Measurements from ENCODE around the gene CDK14. TPM values are rescaled to one million over a fixed set of nuclear protein-coding genes. Genes with fewer than 3 reads are reported as not detected.

CDK14 gene
- total and polyA plus RNA-seq, 5 experiments from 2014 or later = 0.15 to 3.6 (median 2.8) TPM; not detected in 2

DNA sequence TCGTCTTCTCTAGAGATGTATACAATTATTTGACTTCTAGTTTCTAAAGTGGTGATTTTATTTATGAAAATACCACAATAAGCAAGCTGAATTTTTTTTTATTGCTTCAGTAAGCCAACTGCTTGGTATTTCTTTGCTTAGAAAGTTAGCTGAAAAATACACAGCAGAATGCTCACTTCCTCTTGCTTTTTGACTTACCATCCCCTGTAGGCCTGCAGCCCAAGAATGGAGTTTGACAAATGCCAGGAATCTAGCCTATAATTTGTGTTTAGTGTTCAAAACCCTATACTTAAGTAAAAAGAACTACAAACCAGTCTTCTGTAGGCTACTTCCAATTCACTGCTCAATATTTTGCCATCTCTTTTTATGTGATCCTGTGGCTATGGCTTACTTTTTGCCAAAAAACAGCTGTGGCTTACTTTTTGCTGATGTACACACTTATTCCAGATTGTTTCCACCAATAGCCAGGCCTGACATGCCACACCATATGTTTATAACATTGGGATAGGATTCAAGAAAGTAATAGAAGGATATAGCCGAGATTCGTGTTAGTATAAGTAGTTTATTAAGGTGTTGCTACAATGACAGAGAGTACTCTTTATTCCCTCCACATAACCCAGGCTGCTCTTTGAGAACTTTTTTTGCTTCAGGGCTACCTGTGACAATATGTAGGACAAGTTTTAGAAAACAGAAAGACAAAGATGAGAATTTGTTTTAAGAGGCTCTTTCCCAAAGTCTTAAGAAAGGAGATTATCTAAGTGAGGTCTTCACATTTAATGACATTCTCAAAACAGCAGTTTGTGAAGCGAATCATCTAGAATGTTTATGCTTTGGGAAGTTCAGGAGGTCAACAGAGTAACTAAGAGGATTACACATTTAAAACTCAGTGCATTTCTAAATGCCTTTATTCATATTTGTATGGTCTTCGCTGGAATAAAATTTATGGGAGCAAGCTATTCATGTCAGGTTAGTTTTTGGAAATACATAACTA, 404.2 kb downstream of the CDK14 start:
- ATAC-seq (no peak), DNase-seq (no peak)
- Mint-ChIP-seq H3K4me3 (no peak overlapping the region), H3K36me3 (no peaks in the 10 kb centered on the region), H3K27me3 (peaks cover 0 to 3% (median 0%) of the 10 kb centered on the region in 5 donors), H3K9me3 (peaks cover 0 to 7% (median 0%) of the 10 kb centered on the region in 9 donors), H3K27ac (no peak overlapping the region), H3K4me1 (no peaks in the 10 kb centered on the region)
- POLR2A ChIA-PET = no interaction called here

- H3K27ac Mint-ChIP-seq = no peak overlapping the region
- no peaks in the 10 kb centered on the region for H3K4me1 Mint-ChIP-seq
- POLR2A ChIA-PET = no interaction called here
- peaks cover 0 to 7% (median 0%) of the 10 kb centered on the region in 9 donors for H3K9me3 Mint-ChIP-seq
- DNase-seq = no peak
- H3K4me3 Mint-ChIP-seq = no peak overlapping the region
- peaks cover 0 to 3% (median 0%) of the 10 kb centered on the region in 5 donors for H3K27me3 Mint-ChIP-seq
- ATAC-seq = no peak
- no peaks in the 10 kb centered on the region for H3K36me3 Mint-ChIP-seq
Measured at GRCh38 chr7:91005024-91005423, 408.9 kb downstream of the CDK14 start.

- Mint-ChIP-seq H3K27ac (no peak overlapping the region), H3K36me3 (no peaks in the 10 kb centered on the region), H3K4me3 (no peak overlapping the region), H3K9me3 (peaks cover 0 to 7% (median 0%) of the 10 kb centered on the region in 9 donors), H3K27me3 (peaks cover 0 to 3% (median 0%) of the 10 kb centered on the region in 5 donors), H3K4me1 (no peaks in the 10 kb centered on the region)
- POLR2A ChIA-PET = no interaction called here
- ATAC-seq (no peak), DNase-seq (no peak)
Measured at GRCh38 chr7:91005841-91006240, 409.7 kb downstream of the CDK14 start.

DNA sequence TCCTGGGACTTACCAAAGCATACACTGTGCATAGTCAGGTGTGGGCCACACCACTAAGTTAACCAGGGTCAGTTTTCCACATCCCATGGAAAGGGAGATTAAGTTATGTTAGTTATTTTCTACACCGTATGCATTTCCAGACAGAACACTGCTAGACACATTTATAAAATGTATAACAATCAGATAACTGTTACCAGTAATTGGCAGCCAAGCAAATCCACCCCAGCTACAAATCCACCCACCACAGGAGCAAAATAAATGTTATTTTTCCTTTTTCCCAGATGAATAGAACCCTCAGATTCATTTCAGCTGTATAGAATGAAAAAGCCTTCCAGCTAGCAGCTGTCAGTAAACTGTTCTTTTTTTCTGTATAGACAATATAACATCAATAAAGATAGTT, 411.2 kb downstream of the CDK14 start:
- Mint-ChIP-seq H3K36me3 (no peaks in the 10 kb centered on the region), H3K27me3 (peaks cover 0 to 3% (median 0%) of the 10 kb centered on the region in 5 donors), H3K27ac (no peak overlapping the region), H3K9me3 (peaks cover 0 to 2% (median 0%) of the 10 kb centered on the region in 9 donors), H3K4me1 (no peaks in the 10 kb centered on the region), H3K4me3 (no peak overlapping the region)
- POLR2A ChIA-PET = no interaction called here
- no peak for DNase-seq
- ATAC-seq = no peak

DNA sequence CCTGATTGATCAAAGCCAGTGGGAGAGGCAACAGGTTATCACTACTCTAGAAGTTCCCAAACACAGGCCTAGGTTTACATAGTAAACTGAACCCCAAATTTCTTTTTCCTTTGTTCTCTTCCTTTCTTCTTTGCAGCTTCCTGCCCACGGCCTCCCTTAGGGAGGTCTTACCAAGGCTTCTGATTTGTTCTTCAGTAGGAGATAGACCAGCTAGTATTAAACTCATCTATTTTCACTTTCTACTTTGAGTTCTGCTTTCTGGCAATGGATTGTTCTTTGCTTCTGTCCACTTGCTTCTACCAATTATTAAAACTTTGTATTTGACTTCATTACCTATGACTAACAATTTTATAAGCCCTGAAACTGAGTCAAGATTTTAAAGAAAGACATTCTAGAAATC, 417.0 kb downstream of the CDK14 start:
- POLR2A ChIA-PET = no interaction called here
- no peak overlapping the region for H3K27ac Mint-ChIP-seq
- H3K36me3 Mint-ChIP-seq = no peaks in the 10 kb centered on the region
- H3K4me1 Mint-ChIP-seq = peaks cover 0 to 7% (median 0%) of the 10 kb centered on the region in 4 donors
- peaks cover 0 to 7% (median 0%) of the 10 kb centered on the region in 9 donors for H3K9me3 Mint-ChIP-seq
- ATAC-seq = no peak
- H3K27me3 Mint-ChIP-seq = peaks cover 0 to 4% (median 1%) of the 10 kb centered on the region in 5 donors
- H3K4me3 Mint-ChIP-seq = no peak overlapping the region
- DNase-seq = no peak

DNA sequence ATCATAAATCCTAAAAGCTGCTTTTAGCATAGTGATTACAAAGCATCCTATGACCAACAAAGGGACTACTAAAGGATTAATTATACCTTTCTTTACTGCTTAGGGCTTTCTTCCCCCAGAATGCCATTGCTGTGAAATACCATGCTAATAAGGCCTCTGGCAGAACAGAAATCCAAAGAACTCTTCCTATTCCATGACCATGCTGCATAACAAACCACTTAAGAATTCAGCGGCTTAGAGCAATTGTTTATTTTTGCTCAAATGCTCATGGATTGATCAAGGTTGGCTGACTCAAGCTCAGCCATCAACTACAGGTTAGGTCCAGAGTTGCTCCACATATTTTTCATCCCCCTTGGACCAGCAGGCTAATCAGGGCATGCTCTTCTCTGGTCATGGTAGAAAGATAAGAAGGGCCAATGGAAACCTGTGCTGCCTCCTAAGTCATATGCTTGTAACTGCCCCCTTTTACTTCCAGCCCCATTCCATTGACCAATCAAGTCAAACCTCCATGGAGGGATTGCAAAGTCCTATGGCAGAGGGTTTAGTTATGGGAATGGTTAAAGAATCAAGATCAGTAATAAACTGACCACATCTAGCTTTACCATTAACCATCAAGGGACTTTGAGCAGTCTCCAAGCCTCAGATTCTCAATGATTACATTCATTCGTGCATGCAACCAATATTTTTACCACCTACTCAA, 423.7 kb downstream of the CDK14 start:
- no peak for DNase-seq
- no peaks in the 10 kb centered on the region for H3K36me3 Mint-ChIP-seq
- POLR2A ChIA-PET = no interaction called here

DNA sequence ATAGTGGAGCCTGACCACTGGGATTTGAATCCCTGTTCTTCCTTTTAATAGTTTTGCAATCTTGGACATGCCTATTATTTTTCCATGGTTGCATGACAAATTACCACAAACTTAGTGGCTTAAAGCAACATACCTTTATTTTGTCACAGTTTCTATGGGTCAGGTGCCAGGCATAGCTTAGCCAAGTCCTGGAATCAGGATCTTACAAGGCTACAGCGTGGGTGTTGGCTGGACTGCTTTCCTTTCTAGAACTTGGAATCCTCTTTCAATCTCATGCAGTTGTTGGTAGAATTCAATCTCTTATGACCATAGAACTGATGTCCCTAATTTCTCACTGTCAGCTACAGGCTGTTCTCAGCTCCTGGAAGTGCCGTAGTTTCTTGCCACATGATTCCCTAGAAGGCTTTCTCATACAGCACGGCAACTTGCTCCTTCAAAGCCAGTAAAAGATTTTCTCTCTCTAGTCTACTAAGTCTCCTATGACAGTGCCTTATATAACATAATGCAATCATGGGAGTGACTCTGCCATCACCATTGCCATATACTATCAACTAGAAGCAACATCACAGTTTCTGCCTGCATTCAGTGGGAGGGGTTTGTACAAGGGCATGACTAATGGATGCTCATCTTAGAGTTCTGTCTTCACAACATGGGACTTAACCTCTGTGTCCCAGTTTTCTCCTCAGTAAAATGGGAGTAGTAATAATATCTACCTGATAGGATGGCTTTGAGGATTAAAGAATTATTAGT, 424.7 kb downstream of the CDK14 start:
- Mint-ChIP-seq H3K27me3 (peaks cover 0 to 6% (median 1%) of the 10 kb centered on the region in 5 donors), H3K9me3 (peaks cover 0 to 8% (median 0%) of the 10 kb centered on the region in 9 donors), H3K4me3 (no peak overlapping the region), H3K36me3 (no peaks in the 10 kb centered on the region), H3K27ac (no peak overlapping the region), H3K4me1 (no peaks in the 10 kb centered on the region)
- POLR2A ChIA-PET = no interaction called here
- no peak for ATAC-seq
- no peak for DNase-seq

More for the DNA sequence above, 423.7 kb downstream of the CDK14 start:
- H3K27ac Mint-ChIP-seq = no peak overlapping the region
- H3K4me1 Mint-ChIP-seq = no peaks in the 10 kb centered on the region
- peaks cover 0 to 10% (median 1%) of the 10 kb centered on the region in 5 donors for H3K27me3 Mint-ChIP-seq
- peaks cover 0 to 8% (median 0%) of the 10 kb centered on the region in 9 donors for H3K9me3 Mint-ChIP-seq
- no peak overlapping the region for H3K4me3 Mint-ChIP-seq
- ATAC-seq = no peak

- ATAC-seq (no peak), DNase-seq (no peak)
- Mint-ChIP-seq H3K27ac (no peak overlapping the region), H3K27me3 (peaks cover 0 to 6% (median 0%) of the 10 kb centered on the region in 5 donors), H3K4me3 (no peak overlapping the region), H3K36me3 (no peaks in the 10 kb centered on the region), H3K4me1 (no peaks in the 10 kb centered on the region), H3K9me3 (peaks cover 0 to 4% (median 0%) of the 10 kb centered on the region in 9 donors)
- POLR2A ChIA-PET = no interaction called here
Measured at GRCh38 chr7:91021956-91022355, 425.8 kb downstream of the CDK14 start.

- POLR2A ChIA-PET = no interaction called here
- no peak overlapping the region for H3K27ac Mint-ChIP-seq
- no peaks in the 10 kb centered on the region for H3K4me1 Mint-ChIP-seq
- peaks cover 0 to 2% (median 0%) of the 10 kb centered on the region in 5 donors for H3K27me3 Mint-ChIP-seq
- H3K4me3 Mint-ChIP-seq = no peak overlapping the region
- H3K36me3 Mint-ChIP-seq = no peaks in the 10 kb centered on the region
- H3K9me3 Mint-ChIP-seq = no peaks in the 10 kb centered on the region
- ATAC-seq (no peak), DNase-seq (no peak)
Measured at GRCh38 chr7:91025906-91026390, 429.8 kb downstream of the CDK14 start.

GRCh38 chr7:91029688-91030087, 433.6 kb downstream of the CDK14 start:
- Mint-ChIP-seq H3K27ac (no peak overlapping the region), H3K27me3 (peaks cover 0 to 2% (median 0%) of the 10 kb centered on the region in 5 donors), H3K36me3 (no peaks in the 10 kb centered on the region), H3K4me3 (no peak overlapping the region), H3K9me3 (no peaks in the 10 kb centered on the region), H3K4me1 (no peaks in the 10 kb centered on the region)
- POLR2A ChIA-PET = no interaction called here
- no peak for DNase-seq
- ATAC-seq = no peak

DNA sequence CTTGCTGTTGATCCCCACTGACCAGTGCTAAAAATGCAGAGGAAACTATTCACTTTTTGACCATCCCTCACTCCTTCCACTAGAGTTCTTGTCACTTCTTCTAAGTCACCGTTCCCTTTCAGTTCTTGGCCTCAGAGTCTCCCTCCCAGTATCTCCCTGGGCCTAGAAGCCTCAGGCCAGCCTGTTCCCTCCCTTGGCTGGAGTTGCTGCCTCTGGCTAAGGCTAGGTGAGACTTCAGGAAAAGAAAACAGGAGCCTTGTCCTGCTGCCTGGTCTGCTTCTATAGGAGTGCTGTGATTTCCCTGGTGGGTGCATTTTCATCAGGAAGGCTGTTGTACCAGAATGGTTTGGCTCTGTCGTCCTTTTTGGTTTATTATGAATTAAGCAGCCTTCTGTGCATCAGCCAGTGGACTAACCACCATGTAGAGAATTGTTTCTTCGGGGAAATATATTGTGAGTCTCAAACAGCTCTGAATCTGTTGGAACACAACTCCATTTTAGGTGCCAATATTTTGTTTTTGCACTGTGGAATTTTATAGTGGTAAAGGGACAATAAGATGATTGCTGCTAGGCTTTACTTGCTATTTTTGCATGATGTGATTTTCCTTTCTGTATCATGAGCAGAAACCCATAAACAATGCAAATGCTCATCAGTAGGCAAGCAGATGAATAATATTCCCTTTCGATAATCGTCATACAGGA, 434.7 kb downstream of the CDK14 start:
- peaks cover 0 to 2% (median 0%) of the 10 kb centered on the region in 5 donors for H3K27me3 Mint-ChIP-seq
- ATAC-seq (no peak), DNase-seq (no peak)
- no peak overlapping the region for H3K4me3 Mint-ChIP-seq
- no peaks in the 10 kb centered on the region for H3K9me3 Mint-ChIP-seq
- POLR2A ChIA-PET = no interaction called here
- no peak overlapping the region for H3K27ac Mint-ChIP-seq
- H3K4me1 Mint-ChIP-seq = no peaks in the 10 kb centered on the region
- H3K36me3 Mint-ChIP-seq = no peaks in the 10 kb centered on the region

- peaks cover 0 to 2% (median 0%) of the 10 kb centered on the region in 5 donors for H3K27me3 Mint-ChIP-seq
- H3K27ac Mint-ChIP-seq = no peak overlapping the region
- H3K9me3 Mint-ChIP-seq = no peaks in the 10 kb centered on the region
- DNase-seq (no peak), ATAC-seq (no peak)
- no peaks in the 10 kb centered on the region for H3K4me1 Mint-ChIP-seq
- no peaks in the 10 kb centered on the region for H3K36me3 Mint-ChIP-seq
- POLR2A ChIA-PET = no interaction called here
- H3K4me3 Mint-ChIP-seq = no peak overlapping the region
Measured at GRCh38 chr7:91031757-91032156, 435.6 kb downstream of the CDK14 start.

All from naive thymus-derived CD8-positive, alpha-beta T cell (primary cell).